LNCaP clone FGC (cell line): ENCODE measurements around the gene CA10.

Experiments
- DNase-seq: peaks from one replicate; pipeline ENCODE4 v3.0.0-alpha.2; 2011; ENCODE audit warnings: low read depth
- H3K4me3 ChIP-seq: 2 replicates; pipeline ENCODE4 v1.5.1; 2011; ENCODE audit warnings: mild to moderate bottlenecking, low read depth, low read length, control low read depth
- TF ChIP-seq, protein P1 (sequence below): IDR thresholded peaks from 2 replicates; pipeline ENCODE4 v1.5.1; 2012; ENCODE audit warnings: mild to moderate bottlenecking; ENCODE audit not compliant: control insufficient read depth, insufficient read depth; ENCODE audit errors: extremely low read depth

CA10 gene

DNA sequence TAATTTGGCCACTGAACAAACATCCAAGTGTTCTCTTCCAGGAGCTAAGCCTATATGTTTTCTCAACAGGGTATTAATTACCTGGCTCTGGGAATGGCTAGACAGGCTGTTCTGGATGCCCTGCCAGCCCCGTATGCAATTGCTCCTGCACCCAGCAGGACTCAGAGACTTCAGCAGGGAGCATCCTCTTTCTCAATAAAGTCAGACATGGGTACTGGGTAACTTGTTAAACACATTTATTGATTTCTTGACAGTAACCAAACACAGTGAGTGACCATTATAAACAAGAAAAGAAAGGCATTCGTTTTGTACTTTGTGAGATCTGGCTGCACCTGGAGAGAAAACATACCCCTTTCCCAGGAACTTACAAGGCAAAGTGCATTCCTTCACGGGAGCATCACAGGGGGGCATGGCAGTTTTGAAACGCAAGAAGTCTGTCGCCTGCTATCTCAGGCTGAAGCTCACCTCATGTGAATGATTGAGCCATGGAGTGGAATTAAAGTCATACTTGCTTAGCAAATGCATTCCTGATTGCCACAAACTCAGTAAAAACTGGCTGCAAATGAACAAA is 528.3 kb downstream of the CA10 start:
- TF ChIP-seq, protein P1, sequence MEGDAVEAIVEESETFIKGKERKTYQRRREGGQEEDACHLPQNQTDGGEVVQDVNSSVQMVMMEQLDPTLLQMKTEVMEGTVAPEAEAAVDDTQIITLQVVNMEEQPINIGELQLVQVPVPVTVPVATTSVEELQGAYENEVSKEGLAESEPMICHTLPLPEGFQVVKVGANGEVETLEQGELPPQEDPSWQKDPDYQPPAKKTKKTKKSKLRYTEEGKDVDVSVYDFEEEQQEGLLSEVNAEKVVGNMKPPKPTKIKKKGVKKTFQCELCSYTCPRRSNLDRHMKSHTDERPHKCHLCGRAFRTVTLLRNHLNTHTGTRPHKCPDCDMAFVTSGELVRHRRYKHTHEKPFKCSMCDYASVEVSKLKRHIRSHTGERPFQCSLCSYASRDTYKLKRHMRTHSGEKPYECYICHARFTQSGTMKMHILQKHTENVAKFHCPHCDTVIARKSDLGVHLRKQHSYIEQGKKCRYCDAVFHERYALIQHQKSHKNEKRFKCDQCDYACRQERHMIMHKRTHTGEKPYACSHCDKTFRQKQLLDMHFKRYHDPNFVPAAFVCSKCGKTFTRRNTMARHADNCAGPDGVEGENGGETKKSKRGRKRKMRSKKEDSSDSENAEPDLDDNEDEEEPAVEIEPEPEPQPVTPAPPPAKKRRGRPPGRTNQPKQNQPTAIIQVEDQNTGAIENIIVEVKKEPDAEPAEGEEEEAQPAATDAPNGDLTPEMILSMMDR, result no peak
- H3K4me3 ChIP-seq, result no peak overlapping the region
- no peak for DNase-seq

DNA sequence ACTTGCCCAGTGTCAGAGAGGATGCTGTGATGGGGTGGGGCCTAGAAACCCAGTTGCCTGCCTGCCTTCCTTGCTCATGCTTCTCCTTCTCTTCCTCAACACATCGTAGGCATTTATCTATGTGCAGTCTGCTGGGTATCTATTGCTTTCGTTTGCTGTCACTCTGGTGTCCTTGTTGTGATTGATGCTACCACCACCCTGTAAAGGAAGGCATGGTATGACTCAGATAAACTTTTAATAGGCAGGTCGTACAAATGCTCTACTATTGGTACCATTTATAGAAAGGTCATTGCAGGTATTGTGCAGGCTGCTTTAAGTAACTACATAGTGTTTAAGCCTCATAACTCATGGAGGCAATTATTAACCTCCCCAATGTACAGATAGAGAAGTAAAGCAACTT is 529.3 kb downstream of the CA10 start:
- no peak for DNase-seq
- TF ChIP-seq, protein P1, result no peak
- H3K4me3 ChIP-seq, result no peak overlapping the region

DNA sequence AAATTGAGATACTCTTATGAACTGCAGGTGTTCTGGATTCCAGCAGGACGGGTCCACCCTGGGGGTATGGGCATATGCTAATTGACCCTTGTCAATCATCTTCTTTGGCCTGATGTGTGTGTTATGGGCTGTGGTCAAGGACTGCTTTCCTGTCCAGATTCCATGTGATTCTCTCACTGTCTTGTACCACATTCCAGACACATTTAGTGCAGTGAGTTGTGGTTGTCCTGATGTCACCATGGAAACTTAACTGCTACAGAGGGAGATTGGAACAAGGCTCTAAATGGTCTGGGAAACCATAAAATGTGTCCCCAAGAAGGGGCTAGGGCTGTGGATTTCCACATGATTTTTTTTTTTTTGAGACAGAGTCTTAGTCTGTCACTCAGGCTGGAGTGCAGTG is 530.7 kb downstream of the CA10 start:
- H3K4me3 ChIP-seq, result no peak overlapping the region
- DNase-seq, result no peak
- TF ChIP-seq, protein P1, result no peak

DNA sequence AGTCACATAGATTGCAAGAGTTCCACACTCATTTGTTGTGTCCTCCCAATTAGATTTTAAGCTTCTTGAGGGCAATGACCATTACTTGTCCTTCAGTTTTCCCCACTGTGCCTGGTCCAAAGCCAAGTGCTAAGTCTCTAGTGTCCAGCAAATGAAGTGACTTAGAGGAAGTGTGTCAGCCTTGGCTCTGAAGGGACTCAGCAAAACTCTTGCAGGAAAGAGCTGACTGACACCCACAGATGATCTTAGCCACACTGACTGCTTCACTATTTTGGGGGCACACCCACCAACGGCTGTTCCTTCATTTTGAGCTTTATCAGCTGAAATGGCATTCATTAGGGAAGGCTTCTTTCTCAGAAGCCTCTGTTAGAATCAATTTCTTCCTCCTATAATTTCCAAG is 540.0 kb downstream of the CA10 start:
- no peak for DNase-seq
- TF ChIP-seq, protein P1, result no peak
- H3K4me3 ChIP-seq, result no peak overlapping the region

DNA sequence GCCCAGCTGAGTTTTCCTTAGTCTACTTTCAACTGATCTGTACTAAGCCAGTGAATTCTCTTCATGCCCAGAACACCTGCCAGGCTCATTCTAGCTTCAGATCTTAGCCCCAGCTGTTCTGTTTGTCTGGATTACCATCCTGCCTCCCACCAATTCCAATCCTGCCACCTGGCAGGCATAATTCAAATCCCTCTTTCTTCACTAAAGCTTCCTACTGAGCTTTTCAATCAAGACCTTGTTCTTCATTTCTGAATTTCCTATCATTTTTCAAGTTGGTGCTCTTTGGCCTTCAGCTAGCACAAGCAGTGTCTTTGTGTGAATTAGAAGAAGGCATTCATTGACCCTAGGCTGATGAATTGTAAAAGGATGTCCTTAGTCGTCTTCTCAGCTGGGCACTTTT is 540.5 kb downstream of the CA10 start:
- H3K4me3 ChIP-seq, result no peak overlapping the region
- TF ChIP-seq, protein P1, result no peak

DNA sequence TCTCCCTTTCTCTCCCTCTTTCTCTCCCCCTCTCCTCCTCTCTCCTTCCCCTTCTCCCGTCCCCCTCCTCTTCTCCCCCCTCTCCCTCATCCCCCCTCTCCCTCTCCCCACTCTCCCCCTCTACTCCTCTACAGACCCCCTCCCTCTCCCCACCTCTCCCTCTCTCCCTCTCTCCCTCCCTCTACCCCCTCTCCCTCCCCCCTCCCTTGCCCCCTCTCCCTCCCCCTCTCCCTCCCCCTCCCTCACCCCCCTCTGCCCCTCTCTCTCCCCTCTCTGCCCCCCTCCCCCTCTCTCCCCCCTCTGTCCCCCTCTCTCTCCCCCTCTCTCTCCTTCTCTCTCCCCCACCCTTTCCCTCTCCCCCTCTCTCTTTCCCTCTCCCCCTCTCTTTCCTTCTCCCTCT is 545.3 kb downstream of the CA10 start:
- H3K4me3 ChIP-seq, result no peak overlapping the region
- TF ChIP-seq, protein P1, result no peak
- no peak for DNase-seq

More for the DNA sequence above, 540.5 kb downstream of the CA10 start:
- no peak for DNase-seq

DNA sequence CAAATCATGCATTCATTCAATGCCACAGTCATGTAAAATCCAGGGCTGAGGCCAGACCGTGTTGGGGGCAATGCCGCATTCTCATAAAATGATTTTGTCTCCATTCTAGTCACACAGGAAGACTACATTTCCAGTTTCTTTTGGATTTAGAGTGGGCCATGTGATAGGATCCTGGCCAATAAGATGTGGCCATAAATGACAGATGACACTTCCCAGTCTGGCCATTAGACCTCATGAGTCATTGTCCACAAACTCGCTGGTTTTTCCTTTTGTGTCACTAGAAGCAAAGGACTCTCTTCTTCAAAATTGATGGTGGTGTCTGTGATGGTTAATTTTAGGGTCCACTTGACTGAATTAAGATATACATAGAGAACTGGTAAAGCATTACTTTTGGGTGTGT is 545.8 kb downstream of the CA10 start:
- DNase-seq, result no peak
- TF ChIP-seq, protein P1, result no peak
- no peak overlapping the region for H3K4me3 ChIP-seq
